ENCODE measurements around the gene MLH1. TPM values are rescaled to one million over a fixed set of nuclear protein-coding genes. Genes with fewer than 3 reads are reported as not detected.

Gene MLH1
- total and polyA plus RNA-seq, 10 donors = 16.6 to 38.8 (median 30.4) TPM

DNA sequence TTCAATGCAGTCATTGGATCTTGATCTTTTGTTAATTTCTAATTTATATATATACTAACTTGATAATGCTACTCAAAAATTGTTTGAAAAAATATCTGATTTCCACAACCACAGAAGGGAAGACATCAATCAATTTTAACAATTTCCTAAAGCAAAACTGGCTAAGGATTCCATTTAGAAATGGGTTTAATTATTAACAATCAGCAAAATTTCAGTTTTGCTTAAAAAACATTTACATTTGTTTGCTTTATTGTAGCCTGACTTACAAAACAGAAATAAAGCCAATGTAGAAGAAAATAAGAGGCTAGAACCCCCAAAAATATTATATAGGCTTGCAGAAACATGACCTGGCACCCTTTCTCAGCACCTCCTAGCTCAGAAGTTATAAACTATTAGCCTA lies 106.2 kb downstream of the MLH1 start:
- H3K36me3 ChIP-seq = peaks cover 0 to 24% (median 0%) of the 10 kb centered on the region in 6 donors
- H3K4me3 ChIP-seq = no peak overlapping the region
- H3K9me3 ChIP-seq = no peaks in the 10 kb centered on the region
- peak overlapping the region in 1 of 8 donors; percentile 7 for H3K27ac ChIP-seq
- no peaks in the 10 kb centered on the region for H3K27me3 ChIP-seq (replicated peaks in 1 of 7)
- peaks cover 0 to 37% (median 15%) of the 10 kb centered on the region in 6 donors for H3K4me1 ChIP-seq
- no peak for DNase-seq
- intact Hi-C loops (cut with DNase I; ENCODE audit: low total_unique reads) = no loop called here
- no peak for TF ChIP-seq POLR2A (IDR thresholded peaks at IDR 0.05)

- Histone ChIP-seq H3K9me3 (no peaks in the 10 kb centered on the region), H3K36me3 (peaks cover 0 to 21% (median 0%) of the 10 kb centered on the region in 6 donors), H3K4me1 (peaks cover 0 to 29% (median 10%) of the 10 kb centered on the region in 6 donors), H3K4me3 (no peak overlapping the region), H3K27me3 (replicated peaks in 1 of 7) (no peaks in the 10 kb centered on the region), H3K27ac (no peak overlapping the region)
- intact Hi-C loops (cut with DNase I; ENCODE audit: low total_unique reads) = no loop called here
- DNase-seq = no peak
- TF ChIP-seq POLR2AphosphoS5 (IDR thresholded peaks at IDR 0.05) (no peak), POLR2A (IDR thresholded peaks at IDR 0.05) (no peak), CTCF (IDR thresholded peaks at IDR 0.05 in 8 of 11, conservative IDR thresholded peaks at IDR 0.05 in 3 of 11) (no peak)
- WGBS, 5 donors = 76 to 93% (median 91%) methylated on average over 1 of the region's 1 CpG
Measured at GRCh38 chr3:37100411-37100810, 107.1 kb downstream of the MLH1 start.

Small RNA genes within 50 kb of the gene (small RNA-seq; reads per million reads assigned to genes)
- gene RF00019 = 0 reads per million in 4 donors
- 0 reads per million in 4 donors for gene RNU6ATAC4P

Other genes with a start within 250 kb of the MLH1 start
- not detected for gene DCLK3, start 229.0 kb upstream of the MLH1 start, total RNA-seq
- under 1 TPM in 1 of 3 donors, not detected in 2; 0.02 TPM for gene DCLK3, start 229.0 kb upstream of the MLH1 start, polyA plus RNA-seq
- 10 to 100 TPM; 50.3 to 75.6 (median 63.0) TPM for gene TRANK1, start 48.5 kb upstream of the MLH1 start, total RNA-seq
- gene TRANK1, start 48.5 kb upstream of the MLH1 start, polyA plus RNA-seq = 10 to 100 TPM in 1 of 3 donors, 1 to 10 TPM in 2; 5.3 to 10.1 (median 6.1) TPM
- gene EPM2AIP1, start 387 bp upstream of the MLH1 start, total RNA-seq = 10 to 100 TPM; 14.6 to 31.3 (median 25.4) TPM
- gene EPM2AIP1, start 387 bp upstream of the MLH1 start, polyA plus RNA-seq = 1 to 10 TPM; 4.9 to 5.4 (median 5.0) TPM
- gene LRRFIP2, start 181.1 kb downstream of the MLH1 start, total RNA-seq = 100 to 1,000 TPM in 4 of 7 donors, 10 to 100 TPM in 3; 73.5 to 111 (median 104) TPM
- gene LRRFIP2, start 181.1 kb downstream of the MLH1 start, polyA plus RNA-seq = 10 to 100 TPM; 18.9 to 50.0 (median 30.5) TPM
- gene GOLGA4, start 249.8 kb downstream of the MLH1 start, total RNA-seq = 100 to 1,000 TPM in 1 of 7 donors, 10 to 100 TPM in 6; 75.7 to 121 (median 87.4) TPM
- gene GOLGA4, start 249.8 kb downstream of the MLH1 start, polyA plus RNA-seq = 10 to 100 TPM; 14.3 to 16.5 (median 16.3) TPM

Measured in spleen (tissue), 11 donors.